Raji (cell line): ENCODE results near the gene FFAR4.

Experiments
- POLR2A ChIP-seq: IDR thresholded peaks from 2 replicates; pipeline ENCODE4 v1.6.1; 2011; ENCODE audit warnings: low read depth, low read length, control low read depth; ENCODE audit not compliant: insufficient read depth

The FFAR4 gene

GRCh38 chr10:93566435-93567276, at the start of gene FFAR4:
Gene FFAR4 (plus strand): TSS chr10:93566665. CDS start chr10:93566721, 56 bp downstream.
- TF ChIP-seq POLR2A = no peak

- TF ChIP-seq POLR2A = no peak
These were observed 47.9 kb upstream of the FFAR4 start for GRCh38 chr10:93518531-93518930.

GRCh38 chr10:93535293-93535692, 31.2 kb upstream of the FFAR4 start:
- TF ChIP-seq POLR2A = no peak

GRCh38 chr10:93541402-93542357, 24.8 kb upstream of the FFAR4 start:
- no peak for TF ChIP-seq POLR2A

GRCh38 chr10:93542358-93542791, 24.1 kb upstream of the FFAR4 start:
- no peak for TF ChIP-seq POLR2A

- no peak for TF ChIP-seq POLR2A
These were observed 18.9 kb upstream of the FFAR4 start for GRCh38 chr10:93547522-93547921.

GRCh38 chr10:93548376-93549071, 17.9 kb upstream of the FFAR4 start:
- no peak for TF ChIP-seq POLR2A

- TF ChIP-seq POLR2A = no peak
These were observed 15.9 kb upstream of the FFAR4 start for GRCh38 chr10:93550606-93551005.

GRCh38 chr10:93552780-93553179, 13.7 kb upstream of the FFAR4 start:
- TF ChIP-seq POLR2A = no peak

GRCh38 chr10:93553482-93554315, 12.8 kb upstream of the FFAR4 start:
- TF ChIP-seq POLR2A = no peak

GRCh38 chr10:93554316-93554663, 12.2 kb upstream of the FFAR4 start:
- no peak for TF ChIP-seq POLR2A

- TF ChIP-seq POLR2A = no peak
These were observed 11.6 kb upstream of the FFAR4 start for GRCh38 chr10:93554760-93555432.

- TF ChIP-seq POLR2A = no peak
These were observed 7.0 kb upstream of the FFAR4 start for GRCh38 chr10:93559490-93559889.

- no peak for TF ChIP-seq POLR2A
These were observed 5.9 kb upstream of the FFAR4 start for GRCh38 chr10:93560541-93560940.
